SK-N-SH treated with all-trans-retinoic acid at 6 μM for 48 hours (cell line): ENCODE results near the gene AAK1.

Experiments used
- ATAC-seq: fragments of 200-7000 bp; cut with Tn5 transposase; 3 replicates; pipeline ENCODE4 v1.9.1; 2020; ENCODE audit warnings: mild to moderate bottlenecking, moderate library complexity
- ARNTL ChIP-seq: fragments of 450-650 bp; formaldehyde crosslinking; IDR thresholded peaks from 2 replicates; pipeline ENCODE4 v1.5.0; 2020; ENCODE audit warnings: low read depth, mild to moderate bottlenecking, moderate library complexity, borderline replicate concordance
- BACH2 ChIP-seq: fragments of 250-450 bp; sonication (Bioruptor Pico); IDR thresholded peaks from 2 replicates; pipeline ENCODE4 v1.9.0; 2021; ENCODE audit warnings: mild to moderate bottlenecking, borderline replicate concordance
- CSDC2 ChIP-seq: fragments of 250-450 bp; sonication (Bioruptor Pico); IDR thresholded peaks from 2 replicates; pipeline ENCODE4 v1.5.0; 2020; ENCODE audit warnings: mild to moderate bottlenecking, moderate library complexity
- OSR1 ChIP-seq: fragments of 250-450 bp; sonication (Bioruptor Pico); IDR thresholded peaks from 2 replicates; pipeline ENCODE4 v1.8.0; 2022; ENCODE audit warnings: moderate library complexity, mild to moderate bottlenecking, inconsistent platforms
- RARB ChIP-seq: fragments of 250-450 bp; sonication (Bioruptor Pico); IDR thresholded peaks from 2 replicates; pipeline ENCODE4 v1.8.0; 2021; ENCODE audit warnings: mild to moderate bottlenecking, moderate library complexity
- SNAI2 ChIP-seq: fragments of 250-450 bp; sonication (Bioruptor Pico); IDR thresholded peaks from 2 replicates; pipeline ENCODE4 v1.5.0; 2020; ENCODE audit warnings: mild to moderate bottlenecking, moderate library complexity
- TCF4 ChIP-seq: fragments of 250-450 bp; sonication (Bioruptor Pico); IDR thresholded peaks from 2 replicates; pipeline ENCODE4 v1.8.0; 2021; ENCODE audit warnings: mild to moderate bottlenecking, moderate library complexity, borderline replicate concordance
- TOX ChIP-seq: fragments of 250-450 bp; sonication (Bioruptor Pico); IDR thresholded peaks from 2 replicates; pipeline ENCODE4 v1.8.0; 2021; ENCODE audit warnings: mild to moderate bottlenecking, moderate library complexity, borderline replicate concordance
- ZC3H10 ChIP-seq: fragments of 250-450 bp; sonication (Bioruptor Pico); IDR thresholded peaks from 2 replicates; pipeline ENCODE4 v1.5.1; 2021; ENCODE audit warnings: mild to moderate bottlenecking, moderate library complexity
- ZFP3 ChIP-seq: fragments of 250-450 bp; sonication (Bioruptor Pico); IDR thresholded peaks from 2 replicates; pipeline ENCODE4 v1.5.0; 2020; ENCODE audit warnings: mild to moderate bottlenecking, moderate library complexity
- ZFP30 ChIP-seq: fragments of 450-650 bp; formaldehyde crosslinking; IDR thresholded peaks from 2 replicates; pipeline ENCODE4 v1.5.0; 2022; ENCODE audit warnings: mild to moderate bottlenecking, moderate library complexity
- ZNF70 ChIP-seq: fragments of 450-650 bp; formaldehyde crosslinking; IDR thresholded peaks from 2 replicates; pipeline ENCODE4 v1.5.0; 2020; ENCODE audit warnings: mild to moderate bottlenecking, moderate library complexity
- ZNF8 ChIP-seq: fragments of 450-650 bp; formaldehyde crosslinking; IDR thresholded peaks from 2 replicates; pipeline ENCODE4 v1.5.0; 2020; ENCODE audit warnings: mild to moderate bottlenecking, moderate library complexity
- TF ChIP-seq, protein P1 (sequence below): fragments of 250-450 bp; sonication (Bioruptor Pico); IDR thresholded peaks from 2 replicates; pipeline ENCODE4 v1.8.0; 2020; ENCODE audit warnings: mild to moderate bottlenecking, moderate library complexity, borderline replicate concordance
- TF ChIP-seq, protein P2 (sequence below): fragments of 250-450 bp; sonication (Bioruptor Pico); IDR thresholded peaks from 2 replicates; pipeline ENCODE4 v1.5.1; 2020; ENCODE audit warnings: low read depth, mild to moderate bottlenecking, moderate library complexity
- TF ChIP-seq, protein P3 (sequence below): fragments of 250-450 bp; sonication (Bioruptor Pico); IDR thresholded peaks from 2 replicates; pipeline ENCODE4 v1.8.0; 2021; ENCODE audit warnings: low read depth, mild to moderate bottlenecking, moderate library complexity, borderline replicate concordance
- TF ChIP-seq, protein P4 (sequence below): fragments of 250-450 bp; sonication (Bioruptor Pico); IDR thresholded peaks from 2 replicates; pipeline ENCODE4 v1.5.0; 2020; ENCODE audit warnings: mild to moderate bottlenecking, moderate library complexity
- TF ChIP-seq, protein P5 (sequence below): fragments of 250-450 bp; sonication (Bioruptor Pico); IDR thresholded peaks from 2 replicates; pipeline ENCODE4 v1.5.1; 2021; ENCODE audit warnings: mild to moderate bottlenecking, moderate library complexity

Gene AAK1

DNA sequence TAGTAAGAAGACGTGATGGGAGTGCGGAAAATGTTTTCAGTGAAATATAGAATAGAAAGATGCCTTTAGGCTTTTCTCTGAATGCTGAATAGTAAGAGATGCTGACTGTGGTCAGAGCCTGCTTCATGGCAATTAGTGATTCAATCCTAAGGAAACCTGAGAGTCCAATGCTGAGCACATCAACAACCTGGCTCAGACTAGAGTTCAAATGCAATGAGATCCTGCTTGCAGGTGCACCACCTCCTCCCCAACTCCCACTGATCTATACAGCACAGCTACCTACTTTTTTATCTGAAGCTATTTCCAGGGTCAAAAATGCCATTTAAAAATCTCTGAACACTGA is 65.4 kb downstream of the AAK1 start:
- ATAC-seq = no peak
- no peak for TF ChIP-seq BACH2 (CRISPR knock-in tag)
- TF ChIP-seq, protein P1, sequence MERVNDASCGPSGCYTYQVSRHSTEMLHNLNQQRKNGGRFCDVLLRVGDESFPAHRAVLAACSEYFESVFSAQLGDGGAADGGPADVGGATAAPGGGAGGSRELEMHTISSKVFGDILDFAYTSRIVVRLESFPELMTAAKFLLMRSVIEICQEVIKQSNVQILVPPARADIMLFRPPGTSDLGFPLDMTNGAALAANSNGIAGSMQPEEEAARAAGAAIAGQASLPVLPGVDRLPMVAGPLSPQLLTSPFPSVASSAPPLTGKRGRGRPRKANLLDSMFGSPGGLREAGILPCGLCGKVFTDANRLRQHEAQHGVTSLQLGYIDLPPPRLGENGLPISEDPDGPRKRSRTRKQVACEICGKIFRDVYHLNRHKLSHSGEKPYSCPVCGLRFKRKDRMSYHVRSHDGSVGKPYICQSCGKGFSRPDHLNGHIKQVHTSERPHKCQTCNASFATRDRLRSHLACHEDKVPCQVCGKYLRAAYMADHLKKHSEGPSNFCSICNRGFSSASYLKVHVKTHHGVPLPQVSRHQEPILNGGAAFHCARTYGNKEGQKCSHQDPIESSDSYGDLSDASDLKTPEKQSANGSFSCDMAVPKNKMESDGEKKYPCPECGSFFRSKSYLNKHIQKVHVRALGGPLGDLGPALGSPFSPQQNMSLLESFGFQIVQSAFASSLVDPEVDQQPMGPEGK (CRISPR knock-in tag) = no peak
- TF ChIP-seq CSDC2 (CRISPR knock-in tag) = no peak
- TF ChIP-seq, protein P2, sequence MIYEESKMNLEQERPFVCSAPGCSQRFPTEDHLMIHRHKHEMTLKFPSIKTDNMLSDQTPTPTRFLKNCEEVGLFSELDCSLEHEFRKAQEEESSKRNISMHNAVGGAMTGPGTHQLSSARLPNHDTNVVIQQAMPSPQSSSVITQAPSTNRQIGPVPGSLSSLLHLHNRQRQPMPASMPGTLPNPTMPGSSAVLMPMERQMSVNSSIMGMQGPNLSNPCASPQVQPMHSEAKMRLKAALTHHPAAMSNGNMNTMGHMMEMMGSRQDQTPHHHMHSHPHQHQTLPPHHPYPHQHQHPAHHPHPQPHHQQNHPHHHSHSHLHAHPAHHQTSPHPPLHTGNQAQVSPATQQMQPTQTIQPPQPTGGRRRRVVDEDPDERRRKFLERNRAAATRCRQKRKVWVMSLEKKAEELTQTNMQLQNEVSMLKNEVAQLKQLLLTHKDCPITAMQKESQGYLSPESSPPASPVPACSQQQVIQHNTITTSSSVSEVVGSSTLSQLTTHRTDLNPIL (CRISPR knock-in tag) = no peak
- TF ChIP-seq ARNTL = no peak
- no peak for TF ChIP-seq RARB
- TF ChIP-seq, protein P3, sequence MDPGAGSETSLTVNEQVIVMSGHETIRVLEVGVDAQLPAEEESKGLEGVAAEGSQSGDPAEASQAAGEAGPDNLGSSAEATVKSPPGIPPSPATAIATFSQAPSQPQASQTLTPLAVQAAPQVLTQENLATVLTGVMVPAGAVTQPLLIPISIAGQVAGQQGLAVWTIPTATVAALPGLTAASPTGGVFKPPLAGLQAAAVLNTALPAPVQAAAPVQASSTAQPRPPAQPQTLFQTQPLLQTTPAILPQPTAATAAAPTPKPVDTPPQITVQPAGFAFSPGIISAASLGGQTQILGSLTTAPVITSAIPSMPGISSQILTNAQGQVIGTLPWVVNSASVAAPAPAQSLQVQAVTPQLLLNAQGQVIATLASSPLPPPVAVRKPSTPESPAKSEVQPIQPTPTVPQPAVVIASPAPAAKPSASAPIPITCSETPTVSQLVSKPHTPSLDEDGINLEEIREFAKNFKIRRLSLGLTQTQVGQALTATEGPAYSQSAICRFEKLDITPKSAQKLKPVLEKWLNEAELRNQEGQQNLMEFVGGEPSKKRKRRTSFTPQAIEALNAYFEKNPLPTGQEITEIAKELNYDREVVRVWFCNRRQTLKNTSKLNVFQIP (CRISPR knock-in tag) = no peak
- TF ChIP-seq TCF4 (CRISPR knock-in tag) = no peak
- no peak for TF ChIP-seq TOX (CRISPR knock-in tag)
- TF ChIP-seq OSR1 = no peak
- no peak for TF ChIP-seq ZNF70 (CRISPR knock-in tag)
- no peak for TF ChIP-seq ZNF8 (CRISPR knock-in tag)
- no peak for TF ChIP-seq ZFP30 (CRISPR knock-in tag)

DNA sequence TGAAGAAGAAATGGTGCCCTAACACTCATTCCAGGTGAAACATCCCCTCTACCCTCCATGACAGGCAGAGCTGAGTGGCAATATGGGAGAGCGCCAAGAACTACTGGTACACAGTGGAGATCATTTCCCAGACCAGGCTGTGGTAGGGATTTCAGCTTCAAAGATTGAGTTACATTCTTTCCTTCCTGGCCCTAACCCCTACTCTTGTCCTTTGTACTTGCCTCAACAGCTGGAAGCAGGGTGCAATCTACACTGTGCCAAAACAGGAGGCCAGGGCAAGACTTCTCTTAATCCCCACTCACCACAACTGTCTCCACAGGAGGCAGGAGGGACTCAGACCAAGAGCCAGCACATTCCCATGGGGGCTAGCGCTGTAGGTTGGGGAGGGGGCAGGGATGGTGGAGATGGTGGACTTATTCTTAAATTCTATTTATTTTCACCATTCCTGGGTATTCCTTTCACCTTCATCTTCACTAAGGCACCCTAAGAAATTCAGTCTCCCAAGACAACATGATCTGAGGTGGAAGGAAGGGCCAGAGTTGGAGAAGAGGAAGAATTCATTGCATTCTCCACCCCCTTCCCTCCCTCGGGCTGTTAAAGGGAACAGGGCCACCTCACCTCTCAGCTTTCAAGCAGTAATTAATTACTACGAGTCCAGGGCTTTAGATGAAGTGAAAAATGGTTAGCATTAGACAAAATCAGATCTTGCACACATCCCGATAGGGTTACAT is 65.9 kb downstream of the AAK1 start:
- no peak for ATAC-seq
- TF ChIP-seq ZFP30 (CRISPR knock-in tag) = no peak
- TF ChIP-seq ZFP3 = no peak
- no peak for TF ChIP-seq BACH2 (CRISPR knock-in tag)

DNA sequence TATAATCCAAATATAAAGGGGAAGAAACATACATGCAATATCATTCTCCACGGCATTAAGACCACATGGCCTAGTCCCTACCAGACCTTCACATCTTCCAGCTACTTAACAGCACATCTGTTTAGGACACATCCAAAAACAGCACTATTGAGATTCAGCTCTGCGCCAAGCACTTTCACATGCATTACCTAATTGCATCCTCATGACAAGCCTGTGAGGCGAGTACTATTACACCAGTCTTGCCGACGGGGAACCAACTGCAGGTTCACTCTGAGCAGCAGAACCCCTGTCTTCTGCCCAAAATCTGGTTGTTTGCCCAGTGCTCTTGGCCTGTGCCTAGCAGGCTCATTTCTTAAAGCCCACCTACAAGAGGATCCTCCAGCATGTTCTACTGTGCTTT is 66.7 kb downstream of the AAK1 start:
- no peak for ATAC-seq
- TF ChIP-seq SNAI2 (CRISPR knock-in tag) = no peak
- TF ChIP-seq, protein P2 (CRISPR knock-in tag) = no peak
- no peak for TF ChIP-seq BACH2 (CRISPR knock-in tag)
- TF ChIP-seq, protein P3 (CRISPR knock-in tag) = no peak
- no peak for TF ChIP-seq ZC3H10 (CRISPR knock-in tag)
- TF ChIP-seq, protein P4, sequence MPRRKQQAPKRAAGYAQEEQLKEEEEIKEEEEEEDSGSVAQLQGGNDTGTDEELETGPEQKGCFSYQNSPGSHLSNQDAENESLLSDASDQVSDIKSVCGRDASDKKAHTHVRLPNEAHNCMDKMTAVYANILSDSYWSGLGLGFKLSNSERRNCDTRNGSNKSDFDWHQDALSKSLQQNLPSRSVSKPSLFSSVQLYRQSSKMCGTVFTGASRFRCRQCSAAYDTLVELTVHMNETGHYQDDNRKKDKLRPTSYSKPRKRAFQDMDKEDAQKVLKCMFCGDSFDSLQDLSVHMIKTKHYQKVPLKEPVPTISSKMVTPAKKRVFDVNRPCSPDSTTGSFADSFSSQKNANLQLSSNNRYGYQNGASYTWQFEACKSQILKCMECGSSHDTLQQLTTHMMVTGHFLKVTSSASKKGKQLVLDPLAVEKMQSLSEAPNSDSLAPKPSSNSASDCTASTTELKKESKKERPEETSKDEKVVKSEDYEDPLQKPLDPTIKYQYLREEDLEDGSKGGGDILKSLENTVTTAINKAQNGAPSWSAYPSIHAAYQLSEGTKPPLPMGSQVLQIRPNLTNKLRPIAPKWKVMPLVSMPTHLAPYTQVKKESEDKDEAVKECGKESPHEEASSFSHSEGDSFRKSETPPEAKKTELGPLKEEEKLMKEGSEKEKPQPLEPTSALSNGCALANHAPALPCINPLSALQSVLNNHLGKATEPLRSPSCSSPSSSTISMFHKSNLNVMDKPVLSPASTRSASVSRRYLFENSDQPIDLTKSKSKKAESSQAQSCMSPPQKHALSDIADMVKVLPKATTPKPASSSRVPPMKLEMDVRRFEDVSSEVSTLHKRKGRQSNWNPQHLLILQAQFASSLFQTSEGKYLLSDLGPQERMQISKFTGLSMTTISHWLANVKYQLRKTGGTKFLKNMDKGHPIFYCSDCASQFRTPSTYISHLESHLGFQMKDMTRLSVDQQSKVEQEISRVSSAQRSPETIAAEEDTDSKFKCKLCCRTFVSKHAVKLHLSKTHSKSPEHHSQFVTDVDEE = no peak
- no peak for TF ChIP-seq ZNF8 (CRISPR knock-in tag)
- TF ChIP-seq, protein P5, sequence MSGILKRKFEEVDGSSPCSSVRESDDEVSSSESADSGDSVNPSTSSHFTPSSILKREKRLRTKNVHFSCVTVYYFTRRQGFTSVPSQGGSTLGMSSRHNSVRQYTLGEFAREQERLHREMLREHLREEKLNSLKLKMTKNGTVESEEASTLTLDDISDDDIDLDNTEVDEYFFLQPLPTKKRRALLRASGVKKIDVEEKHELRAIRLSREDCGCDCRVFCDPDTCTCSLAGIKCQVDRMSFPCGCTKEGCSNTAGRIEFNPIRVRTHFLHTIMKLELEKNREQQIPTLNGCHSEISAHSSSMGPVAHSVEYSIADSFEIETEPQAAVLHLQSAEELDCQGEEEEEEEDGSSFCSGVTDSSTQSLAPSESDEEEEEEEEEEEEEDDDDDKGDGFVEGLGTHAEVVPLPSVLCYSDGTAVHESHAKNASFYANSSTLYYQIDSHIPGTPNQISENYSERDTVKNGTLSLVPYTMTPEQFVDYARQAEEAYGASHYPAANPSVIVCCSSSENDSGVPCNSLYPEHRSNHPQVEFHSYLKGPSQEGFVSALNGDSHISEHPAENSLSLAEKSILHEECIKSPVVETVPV (CRISPR knock-in tag) = no peak
